ENCODE results near the gene PFKFB3. TPM values are rescaled to one million over a fixed set of nuclear protein-coding genes. Genes with fewer than 3 reads are reported as not detected.
"Not testable (repeated sequence)": the region's sequence is repeated elsewhere in the genome, so short reads cannot be mapped to it uniquely, and the experiment has no call there.

The PFKFB3 gene
- total RNA-seq, 4 donors from 2014 or later = 8.4 to 11.8 (median 9.4) TPM

DNA sequence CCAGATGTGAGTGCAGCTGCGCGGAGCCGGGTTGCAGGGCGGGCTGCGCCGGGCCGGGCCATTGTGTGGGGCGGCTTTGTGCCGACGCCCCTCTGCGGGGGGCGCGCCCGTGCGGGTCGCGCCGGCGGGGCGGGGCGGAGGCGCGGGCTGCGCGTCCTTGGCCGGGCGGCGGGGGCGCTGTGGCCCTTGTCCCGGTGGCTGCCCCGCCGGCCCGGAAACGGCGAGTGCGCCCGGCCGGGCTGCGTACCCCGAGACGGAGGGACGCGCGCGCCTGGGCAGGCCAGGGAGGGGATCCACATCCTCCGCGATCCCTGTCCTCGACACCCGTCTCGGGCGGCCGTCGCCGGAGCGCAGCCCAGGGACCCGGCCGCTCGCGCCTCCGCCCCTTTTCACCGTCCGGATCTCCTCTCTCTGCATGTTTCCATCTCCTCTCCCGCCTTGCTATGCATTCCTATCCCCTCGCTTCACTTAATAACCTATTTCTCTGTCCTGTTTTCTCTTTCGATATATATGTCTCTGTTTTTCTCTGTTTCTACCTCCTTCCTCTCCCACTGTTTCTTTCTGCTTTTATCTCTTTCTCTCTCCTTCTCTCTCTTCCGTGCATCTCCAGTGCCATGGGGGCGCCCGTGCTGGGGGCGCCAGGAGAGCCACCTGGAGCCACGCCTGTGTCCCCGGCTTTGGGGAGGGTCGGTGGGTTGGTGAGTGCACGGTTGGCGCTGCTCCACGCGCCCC, 765 bp downstream of the PFKFB3 start:
- 1% methylated on average over 42 to 43 of the region's 76 CpGs for WGBS, 2 donors
- H3K36me3 ChIP-seq = no peaks in the 10 kb centered on the region
- H3K27me3 ChIP-seq = no peaks in the 10 kb centered on the region
- intact Hi-C loops (cut with DNase I) = loop anchor here (5.0 kb wide), 4 partner anchors 41 to 199 kb away; no protein-coding TSS in a partner anchor
- H3K9me3 ChIP-seq = no peaks in the 10 kb centered on the region
- TF ChIP-seq, protein P1, sequence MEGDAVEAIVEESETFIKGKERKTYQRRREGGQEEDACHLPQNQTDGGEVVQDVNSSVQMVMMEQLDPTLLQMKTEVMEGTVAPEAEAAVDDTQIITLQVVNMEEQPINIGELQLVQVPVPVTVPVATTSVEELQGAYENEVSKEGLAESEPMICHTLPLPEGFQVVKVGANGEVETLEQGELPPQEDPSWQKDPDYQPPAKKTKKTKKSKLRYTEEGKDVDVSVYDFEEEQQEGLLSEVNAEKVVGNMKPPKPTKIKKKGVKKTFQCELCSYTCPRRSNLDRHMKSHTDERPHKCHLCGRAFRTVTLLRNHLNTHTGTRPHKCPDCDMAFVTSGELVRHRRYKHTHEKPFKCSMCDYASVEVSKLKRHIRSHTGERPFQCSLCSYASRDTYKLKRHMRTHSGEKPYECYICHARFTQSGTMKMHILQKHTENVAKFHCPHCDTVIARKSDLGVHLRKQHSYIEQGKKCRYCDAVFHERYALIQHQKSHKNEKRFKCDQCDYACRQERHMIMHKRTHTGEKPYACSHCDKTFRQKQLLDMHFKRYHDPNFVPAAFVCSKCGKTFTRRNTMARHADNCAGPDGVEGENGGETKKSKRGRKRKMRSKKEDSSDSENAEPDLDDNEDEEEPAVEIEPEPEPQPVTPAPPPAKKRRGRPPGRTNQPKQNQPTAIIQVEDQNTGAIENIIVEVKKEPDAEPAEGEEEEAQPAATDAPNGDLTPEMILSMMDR (IDR thresholded peaks at IDR 0.05) = peak in 3 of 6 experiments; percentile 46 to 69 (median 57)
- TF ChIP-seq POLR2A (IDR thresholded peaks at IDR 0.05) = no peak
- DNase-seq = peak; percentile 53 to 60
- peak overlapping the region; percentile 41 to 84 (median 70) for H3K4me3 ChIP-seq (replicated peaks in 1 of 3)
- peaks cover 20 to 30% of the 10 kb centered on the region in 2 donors for H3K4me1 ChIP-seq
- H3K27ac ChIP-seq = peak overlapping the region in 2 of 3 donors; percentile 83 to 87

DNA sequence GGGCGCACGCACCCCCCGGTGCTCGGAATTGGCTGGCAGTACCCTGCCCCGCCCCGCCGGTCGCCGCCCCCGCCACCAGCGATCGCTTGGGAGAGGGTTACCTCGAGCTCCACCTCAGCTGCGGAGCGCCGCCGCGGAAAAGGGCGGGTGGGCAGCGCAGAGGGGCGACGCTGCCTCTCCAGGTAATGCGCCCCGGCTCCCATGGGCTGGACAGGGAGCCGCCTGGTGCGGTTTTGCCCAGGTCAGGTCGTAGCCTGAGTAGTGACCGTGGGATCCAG, 1.3 kb downstream of the PFKFB3 start:
- 3% methylated on average over 16 of the region's 28 CpGs; no CpG with 5 or more reads in 1 of the 2 donors for WGBS, 2 donors
- no peaks in the 10 kb centered on the region for H3K36me3 ChIP-seq
- peak overlapping the region in 1 of 3 donors; percentile 87 for H3K27ac ChIP-seq
- peak overlapping the region; percentile 4 to 84 (median 31) for H3K4me3 ChIP-seq (replicated peaks in 1 of 3)
- DNase-seq = peak; percentile 26 to 38
- TF ChIP-seq, protein P1 (IDR thresholded peaks at IDR 0.05) = no peak
- no peak for TF ChIP-seq POLR2A (IDR thresholded peaks at IDR 0.05)
- H3K4me1 ChIP-seq = peaks cover 20 to 30% of the 10 kb centered on the region in 2 donors
- no peaks in the 10 kb centered on the region for H3K27me3 ChIP-seq
- intact Hi-C loops (cut with DNase I) = loop anchor here (5.0 kb wide), 4 partner anchors 42 to 198 kb away; no protein-coding TSS in a partner anchor
- H3K9me3 ChIP-seq = no peaks in the 10 kb centered on the region

DNA sequence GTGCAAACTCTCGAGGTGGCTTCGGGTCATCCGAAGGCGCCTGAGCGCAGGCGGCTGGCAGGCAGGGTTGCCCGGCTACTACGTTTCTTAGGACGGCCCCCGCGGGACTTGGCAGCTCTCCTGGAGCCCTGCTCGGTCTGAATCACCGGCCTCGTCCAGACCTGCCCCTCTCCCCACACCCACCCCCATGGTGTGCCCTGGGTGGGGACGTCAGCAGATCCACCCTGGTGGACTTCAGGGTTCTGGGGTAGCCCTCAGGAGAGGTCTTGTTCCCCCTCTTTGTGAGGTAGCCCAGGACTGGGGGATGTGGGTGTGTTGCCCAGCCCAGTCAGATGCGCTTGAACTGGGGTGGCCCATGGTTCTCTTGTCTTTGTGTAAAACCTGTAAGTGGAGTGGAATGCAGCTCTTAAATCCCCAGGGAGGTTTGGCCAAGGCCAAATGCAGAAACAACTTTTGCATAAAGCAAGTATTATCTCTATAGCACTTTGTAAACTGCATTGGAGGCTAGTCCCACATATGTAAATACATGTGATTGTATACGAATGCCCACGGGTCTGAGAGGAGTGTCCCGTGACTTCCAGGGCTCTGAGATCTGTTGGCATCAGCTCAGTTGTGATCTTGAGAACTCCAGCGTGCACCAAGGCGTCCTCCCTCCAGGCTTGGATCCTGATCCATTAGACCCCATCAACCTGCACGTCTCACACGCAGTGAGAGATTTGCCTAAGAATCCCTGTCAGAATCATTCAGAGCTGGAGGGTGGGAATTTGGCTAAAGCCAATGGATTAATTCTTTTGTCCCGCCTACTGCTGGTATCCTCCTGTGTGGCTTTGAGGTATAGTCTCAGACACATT, 1.8 kb downstream of the PFKFB3 start:
- H3K27ac ChIP-seq = no peak overlapping the region
- H3K4me3 ChIP-seq (replicated peaks in 1 of 3) = peak overlapping the region in 2 of 3 donors; percentile 4 to 84
- no peaks in the 10 kb centered on the region for H3K9me3 ChIP-seq
- no peaks in the 10 kb centered on the region for H3K36me3 ChIP-seq
- peaks cover 20 to 30% of the 10 kb centered on the region in 2 donors for H3K4me1 ChIP-seq
- 30 to 49% methylated on average over 13 to 20 of the region's 24 CpGs for WGBS, 2 donors
- no peaks in the 10 kb centered on the region for H3K27me3 ChIP-seq
- intact Hi-C loops (cut with DNase I) = loop anchor here (5.0 kb wide), 4 partner anchors 42 to 198 kb away; no protein-coding TSS in a partner anchor
- DNase-seq = peak; percentile 55 to 59
- TF ChIP-seq, protein P1 (IDR thresholded peaks at IDR 0.05) = no peak
- no peak for TF ChIP-seq POLR2A (IDR thresholded peaks at IDR 0.05)

DNA sequence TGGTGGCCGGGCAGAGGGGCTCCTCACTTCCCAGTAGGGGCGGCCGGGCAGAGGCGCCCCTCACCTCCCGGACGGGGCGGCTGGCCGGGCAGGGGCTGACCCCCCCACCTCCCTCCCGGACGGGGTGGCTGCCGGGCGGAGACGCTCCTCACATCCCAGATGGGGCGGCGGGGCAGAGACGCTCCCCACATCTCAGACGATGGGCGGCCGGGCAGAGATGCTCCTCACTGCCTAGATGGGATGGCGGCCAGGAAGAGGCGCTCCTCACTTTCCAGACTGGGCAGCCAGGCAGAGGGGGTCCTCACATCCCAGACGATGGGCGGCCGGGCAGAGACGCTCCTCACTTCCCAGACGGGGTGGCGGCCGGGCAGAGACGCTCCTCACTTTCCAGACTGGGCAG, 3.8 kb downstream of the PFKFB3 start:
- H3K9me3 ChIP-seq; H3K27me3 ChIP-seq; DNase-seq; H3K27ac ChIP-seq; H3K4me3 ChIP-seq (replicated peaks in 1 of 3); H3K36me3 ChIP-seq; intact Hi-C loops (cut with DNase I): not testable (repeated sequence)
- peaks cover 15 to 26% of the 10 kb centered on the region in 2 donors for H3K4me1 ChIP-seq
- 78 to 96% methylated on average over 6 to 16 of the region's 29 CpGs for WGBS, 2 donors

DNA sequence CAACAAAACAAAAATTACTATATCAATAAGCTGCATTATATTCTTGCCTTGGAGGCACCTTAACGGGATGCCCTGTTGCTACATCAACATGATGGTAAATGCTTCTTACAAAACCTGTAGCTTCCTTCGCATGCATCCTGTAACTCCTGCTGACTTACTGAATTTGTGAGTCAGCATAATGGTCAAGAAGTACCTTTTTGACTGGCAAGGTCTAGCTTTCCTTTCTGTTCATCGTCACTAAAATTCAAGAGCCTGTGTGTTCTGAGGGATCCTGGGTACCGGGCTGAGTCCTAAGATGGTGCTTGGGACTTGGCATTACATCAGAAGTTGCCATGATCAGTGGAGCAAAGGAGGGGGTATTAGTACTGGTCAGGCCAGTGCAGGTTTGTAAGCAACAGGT, 4.9 kb downstream of the PFKFB3 start:
- Histone ChIP-seq H3K4me1 (peaks cover 7 to 20% of the 10 kb centered on the region in 2 donors), H3K4me3 (replicated peaks in 1 of 3) (no peak overlapping the region), H3K27ac (no peak overlapping the region), H3K9me3 (no peaks in the 10 kb centered on the region), H3K36me3 (no peaks in the 10 kb centered on the region), H3K27me3 (no peaks in the 10 kb centered on the region)
- TF ChIP-seq, protein P1 (IDR thresholded peaks at IDR 0.05) = no peak
- TF ChIP-seq POLR2A (IDR thresholded peaks at IDR 0.05) = no peak
- intact Hi-C loops (cut with DNase I) = no loop called here
- 63% methylated on average over 4 of the region's 4 CpGs for WGBS, 2 donors
- no peak for DNase-seq
